Right cardiac atrium (tissue), 5 donors: ENCODE measurements around the gene SELENOW. TPM values are rescaled to one million over a fixed set of nuclear protein-coding genes. Genes with fewer than 3 reads are reported as not detected.

ENCODE experiments used
- ATAC-seq, 2 donors: fragments of 200-7000 bp; cut with Tn5 transposase; one replicate each; pipeline versions ENCODE4 v1.8.0 to v1.9.1; 2020; ENCODE audit warnings: moderate library complexity in 2 of 2, mild to moderate bottlenecking in 1 of 2
- DNase-seq, 3 donors: peaks; one replicate each; pipeline ENCODE4 v3.0.0-alpha.2; 2020
- H3K27ac ChIP-seq: one replicate; pipeline ENCODE4 v1.5.1; 2013; ENCODE audit warnings: mild to moderate bottlenecking, low read length, control low read depth, moderate library complexity
- H3K27me3 ChIP-seq: one replicate; pipeline ENCODE4 v1.6.1; 2013; ENCODE audit not compliant: control insufficient read depth, insufficient read depth
- H3K4me1 ChIP-seq: one replicate; pipeline ENCODE4 v1.6.1; 2013; ENCODE audit warnings: low read length; ENCODE audit not compliant: control insufficient read depth, insufficient read depth
- H3K4me3 ChIP-seq: one replicate; pipeline ENCODE4 v1.5.1; 2013; ENCODE audit warnings: low read length, control low read depth
- H3K9me3 ChIP-seq: one replicate; pipeline ENCODE4 v1.6.1; 2013; ENCODE audit warnings: low read length; ENCODE audit not compliant: control insufficient read depth
- WGBS: extraction: QIAGEN DNeasy Blood & Tissue Kit; methylation state at CpG from one replicate; pipeline ENCODE4 v1.1.7; 2013; 5-methylcytosine and 5-hydroxymethylcytosine counted together
- intact Hi-C, 4 donors: fragments of 100-400 bp; cut with DNase I; formaldehyde crosslinking; loops; one replicate each; pipeline versions ENCODE4 v1.11.0 to v1.14.0; 2022 to 2023
- long read RNA-seq, 4 donors: library from polyadenylated mRNA; unstranded; transcript quantifications; one replicate each; pipeline ENCODE4 v2.0.0, GENCODE V29; 2020 to 2021
- polyA plus RNA-seq: library from polyadenylated mRNA; stranded (reverse); fragments of 200-250 nt; gene quantifications from one replicate; pipeline ENCODE4 v1.2.3, GENCODE V29; 2013
- total RNA-seq, 4 donors: library from RNA; stranded (reverse); fragmentation: NEBNext Ultra II Directional; extraction: Animal tissue kit (Norgen Biotek cat#: 25700); gene quantifications; one replicate each; pipeline ENCODE4 v1.2.1, GENCODE V29; 2021
- donor health status: healthy with polysubstance abuse.
- donor health status: DM: no; HTN: yes; CAD: no.
- donor health status: DM: no; HTN: no; CAD: no.
- donor health status: DM: no; HTN: yes; CAD: no; lungs with severe emphysema.
- donor health status: DM: yes; HTN: yes; CAD: no.

Gene SELENOW
- total RNA-seq (1,000 to 10,000 TPM in 2 of 4 donors, 100 to 1,000 TPM in 2; 857 to 1,126 (median 1,037) TPM), polyA plus RNA-seq (1,795 TPM)
- long read RNA-seq, donor 1, transcript SELENOW-212 (6 exons, 888 nt) = major isoform, 397 of 792 reads
- long read RNA-seq, donor 1, transcript SELENOW-215 (1 exons, 2,503 nt) = minor isoform, 381 of 792 reads
- long read RNA-seq, donor 1, partial matches to known transcripts = 1 of 792 reads
- long read RNA-seq, donor 1, other reads (novel, unspliced or antisense) = 4 of 792 reads
- long read RNA-seq, donor 2, transcript SELENOW-215 (1 exons, 2,503 nt) = minor isoform, 235 of 603 reads
- long read RNA-seq, donor 2, transcript SELENOW-212 (6 exons, 888 nt) = major isoform, 350 of 603 reads
- long read RNA-seq, donor 2, partial matches to known transcripts = 2 of 603 reads
- long read RNA-seq, donor 2, other reads (novel, unspliced or antisense) = 11 of 603 reads
- long read RNA-seq, donor 3, transcript SELENOW-215 (1 exons, 2,503 nt) = minor isoform, 25 of 262 reads
- long read RNA-seq, donor 3, transcript SELENOW-206 (5 exons, 2,437 nt) = minor isoform, 7 of 262 reads
- long read RNA-seq, donor 3, transcript SELENOW-212 (6 exons, 888 nt) = major isoform, 221 of 262 reads
- long read RNA-seq, donor 3, partial matches to known transcripts = 0 of 262 reads
- long read RNA-seq, donor 3, other reads (novel, unspliced or antisense) = 7 of 262 reads
- long read RNA-seq, donor 4, transcript SELENOW-212 (6 exons, 888 nt) = major isoform, 248 of 430 reads
- long read RNA-seq, donor 4, transcript SELENOW-215 (1 exons, 2,503 nt) = minor isoform, 162 of 430 reads
- long read RNA-seq, donor 4, partial matches to known transcripts = 1 of 430 reads
- long read RNA-seq, donor 4, other reads (novel, unspliced or antisense) = 10 of 430 reads

DNA sequence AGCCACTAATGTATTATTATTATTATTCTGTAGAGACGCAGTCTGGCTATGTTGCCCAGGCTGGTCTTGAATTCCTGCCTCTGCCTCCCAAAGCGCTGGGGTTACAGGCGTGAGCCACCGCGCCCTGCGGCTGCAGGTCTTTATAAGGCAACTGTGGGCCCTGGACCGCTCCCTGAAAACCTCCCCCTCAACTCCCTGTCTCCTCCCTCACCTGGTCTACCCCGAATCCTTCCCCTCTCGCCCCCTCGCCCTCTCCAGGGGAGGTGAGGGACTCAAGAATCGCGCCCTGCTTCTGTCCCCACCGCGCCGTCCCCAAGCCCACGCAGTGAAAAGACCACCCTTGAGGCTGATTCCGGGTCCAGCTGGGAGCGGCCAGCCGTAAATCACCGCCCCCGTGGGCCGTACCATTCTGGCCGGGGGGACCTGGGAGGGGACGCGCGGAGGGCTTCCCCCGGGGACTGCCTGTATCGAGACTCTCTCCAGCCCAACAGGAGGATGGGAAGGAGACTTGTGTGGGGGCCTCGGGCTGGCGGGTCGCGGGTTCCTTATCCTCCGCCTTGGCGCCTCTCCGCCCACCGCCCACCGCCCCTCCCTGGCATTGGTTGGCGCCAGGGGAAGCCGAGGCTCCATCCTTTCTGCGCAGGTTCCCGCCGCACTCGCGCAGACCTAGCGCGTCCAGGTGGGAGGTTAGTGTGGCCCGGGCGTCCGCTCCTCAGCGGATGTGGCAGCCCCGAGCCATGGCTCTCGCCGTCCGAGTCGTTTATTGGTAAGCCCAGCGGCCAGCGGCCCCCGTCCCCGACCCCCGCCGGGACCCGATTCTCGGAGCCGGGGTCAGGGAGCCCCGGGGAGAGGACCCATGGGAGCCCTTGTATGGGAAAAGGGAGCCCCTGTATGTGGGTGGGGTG, at the start of gene SELENOW:
TSS of gene SELENOW (plus strand) at position 655 of the 905 bp plus-strand sequence. CDS start at position 738, 83 bp downstream.
- peak within 1 kb of the TSS; percentile 93 for H3K27ac ChIP-seq
- ATAC-seq = peak; percentile 91
- H3K4me3 ChIP-seq = peak within 1 kb of the TSS; percentile 86
- H3K27me3 ChIP-seq = no peaks in the 10 kb centered on the region
- WGBS = under 1% methylated on average over 65 of the region's 65 CpGs
- H3K4me1 ChIP-seq = peaks cover 8% of the 10 kb centered on the region
- H3K9me3 ChIP-seq = no peaks in the 10 kb centered on the region
- intact Hi-C loops = no loop called here
- peak; percentile 81 to 92 (median 91) for DNase-seq

DNA sequence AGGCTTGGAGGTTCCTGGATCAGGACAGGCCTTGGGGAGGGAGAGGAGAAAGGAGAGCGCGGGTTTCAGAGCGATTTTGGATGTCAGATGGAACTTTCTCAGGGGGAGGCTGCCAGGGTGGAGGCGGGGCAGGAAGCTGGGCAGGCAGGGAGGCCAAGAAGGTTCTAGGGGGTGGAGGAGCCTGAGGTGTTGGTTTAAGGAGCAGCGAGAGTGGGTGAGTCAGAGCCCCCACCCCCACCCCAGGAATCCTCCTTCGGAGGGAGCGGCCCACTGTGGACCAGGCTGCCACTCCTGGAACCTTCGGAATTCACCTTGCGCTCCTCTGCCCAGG, 49.1 kb upstream of the SELENOW start:
- DNase-seq (peak; percentile 78 to 85 (median 85)), ATAC-seq (peak; percentile 87 to 92)
- Histone ChIP-seq H3K4me3 (no peak overlapping the region), H3K9me3 (no peaks in the 10 kb centered on the region), H3K27me3 (no peaks in the 10 kb centered on the region), H3K4me1 (no peaks in the 10 kb centered on the region), H3K27ac (peak overlapping the region; percentile 51)
- intact Hi-C loops = no loop called here
- WGBS = 14% methylated on average over 9 of the region's 9 CpGs

DNA sequence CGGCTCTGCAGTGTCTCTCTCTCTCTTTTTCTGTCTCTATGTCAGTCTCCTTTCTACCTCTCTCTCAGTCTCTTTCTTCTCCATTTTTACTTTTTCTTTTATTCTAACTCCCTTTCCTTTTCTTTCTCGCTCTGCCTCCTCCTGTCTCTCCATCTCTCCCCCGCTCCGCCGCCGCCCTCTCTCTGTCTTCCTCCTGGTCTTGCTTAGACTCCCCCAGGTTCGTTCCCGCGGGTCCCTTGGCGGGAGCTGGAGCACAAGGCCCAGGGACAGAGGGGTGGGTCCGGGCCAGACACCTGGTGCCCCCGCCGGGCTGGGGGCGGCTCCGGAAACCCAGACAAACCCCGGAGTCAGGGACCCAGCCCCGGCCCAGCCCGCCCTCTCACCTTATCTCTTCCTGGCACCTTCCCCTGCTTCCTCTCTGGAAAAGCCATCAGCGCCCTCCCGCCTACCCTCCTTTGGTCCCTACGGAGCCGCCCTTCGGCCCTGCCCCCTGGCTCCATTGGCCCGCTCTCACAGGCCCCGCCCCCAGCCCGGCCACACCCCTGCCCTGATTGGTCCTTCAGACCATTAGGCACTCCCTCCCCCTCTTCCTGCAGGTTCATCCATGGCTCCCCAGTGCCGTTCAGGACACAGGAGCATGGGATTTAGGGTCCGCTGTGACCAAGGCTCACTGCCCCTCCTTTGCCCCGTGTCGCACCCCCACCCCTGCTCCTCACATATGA, 48.5 kb upstream of the SELENOW start:
- ATAC-seq (peak; percentile 89 to 95), DNase-seq (peak; percentile 86 to 93 (median 89))
- no peaks in the 10 kb centered on the region for H3K4me1 ChIP-seq
- peak overlapping the region; percentile 51 for H3K27ac ChIP-seq
- H3K4me3 ChIP-seq = no peak overlapping the region
- WGBS = 24% methylated on average over 30 of the region's 30 CpGs
- no peaks in the 10 kb centered on the region for H3K27me3 ChIP-seq
- intact Hi-C loops = no loop called here
- H3K9me3 ChIP-seq = no peaks in the 10 kb centered on the region

DNA sequence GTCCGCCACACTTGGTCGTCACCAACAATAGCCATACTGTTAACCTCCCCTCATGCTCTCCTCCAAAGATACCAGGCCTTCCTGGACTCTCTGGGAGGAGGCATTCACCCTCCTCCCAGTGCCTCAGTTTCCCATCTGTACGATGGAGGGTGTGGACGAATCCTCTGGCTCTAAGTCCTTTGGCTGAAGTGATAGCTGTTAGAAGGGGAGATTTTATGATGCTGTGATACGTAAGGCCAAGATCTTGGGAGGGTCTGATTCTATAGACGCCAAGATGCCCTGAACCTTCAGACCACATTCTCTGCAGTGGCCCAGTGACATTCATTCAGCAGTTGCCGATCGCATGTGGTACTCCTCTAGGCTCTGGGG, 48.0 kb upstream of the SELENOW start:
- intact Hi-C loops = no loop called here
- Histone ChIP-seq H3K4me3 (no peak overlapping the region), H3K4me1 (no peaks in the 10 kb centered on the region), H3K27ac (peak overlapping the region; percentile 10), H3K9me3 (no peaks in the 10 kb centered on the region), H3K27me3 (no peaks in the 10 kb centered on the region)
- no peak for ATAC-seq
- 79% methylated on average over 8 of the region's 8 CpGs for WGBS
- no peak for DNase-seq

DNA sequence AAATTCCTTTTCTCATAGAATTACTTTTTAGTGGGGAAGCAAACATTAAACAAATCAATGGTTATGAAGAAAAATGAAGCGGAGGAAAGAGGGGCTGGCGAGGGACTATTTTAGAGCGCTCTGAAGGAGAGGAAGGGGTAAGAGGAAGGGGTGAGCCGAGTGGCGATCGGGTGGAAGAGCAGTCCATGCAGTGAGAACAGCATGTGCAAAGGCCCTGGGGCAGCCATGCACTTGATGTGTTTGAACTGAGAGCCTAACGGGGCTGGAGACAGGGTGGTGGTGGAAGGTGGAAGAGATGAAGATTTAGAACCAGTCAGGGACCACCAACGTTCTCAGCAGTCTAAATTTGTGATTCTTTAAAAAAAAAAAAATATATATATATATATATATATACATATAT, 47.6 kb upstream of the SELENOW start:
- no peak overlapping the region for H3K27ac ChIP-seq
- no peak overlapping the region for H3K4me3 ChIP-seq
- DNase-seq (no peak), ATAC-seq (no peak)
- no peaks in the 10 kb centered on the region for H3K27me3 ChIP-seq
- intact Hi-C loops = no loop called here
- 91% methylated on average over 8 of the region's 8 CpGs for WGBS
- no peaks in the 10 kb centered on the region for H3K9me3 ChIP-seq
- H3K4me1 ChIP-seq = no peaks in the 10 kb centered on the region

DNA sequence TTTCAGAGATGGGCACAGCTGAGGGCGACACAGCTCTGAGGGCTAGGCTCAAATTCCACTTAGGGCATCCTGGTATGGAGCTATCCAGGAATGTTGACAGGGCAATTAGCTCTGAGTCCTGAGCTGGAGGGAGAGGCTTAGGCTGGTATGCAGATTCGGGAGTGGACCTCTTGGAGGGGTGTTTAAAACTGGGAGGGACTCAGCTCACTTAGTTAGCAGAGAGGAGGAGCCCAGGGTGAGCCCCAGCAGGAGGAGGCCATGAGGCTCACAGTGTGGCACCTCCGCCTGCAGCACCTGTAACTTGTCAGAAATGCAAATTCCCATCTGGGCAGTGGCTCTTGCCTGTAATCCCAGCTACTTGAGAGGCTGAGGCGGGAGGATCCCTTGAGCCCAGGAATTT, 43.4 kb upstream of the SELENOW start:
- no peaks in the 10 kb centered on the region for H3K4me1 ChIP-seq
- intact Hi-C loops = no loop called here
- no peak overlapping the region for H3K4me3 ChIP-seq
- ATAC-seq = no peak
- 72% methylated on average over 4 of the region's 4 CpGs for WGBS
- H3K27ac ChIP-seq = no peak overlapping the region
- no peaks in the 10 kb centered on the region for H3K27me3 ChIP-seq
- no peaks in the 10 kb centered on the region for H3K9me3 ChIP-seq
- DNase-seq = no peak

DNA sequence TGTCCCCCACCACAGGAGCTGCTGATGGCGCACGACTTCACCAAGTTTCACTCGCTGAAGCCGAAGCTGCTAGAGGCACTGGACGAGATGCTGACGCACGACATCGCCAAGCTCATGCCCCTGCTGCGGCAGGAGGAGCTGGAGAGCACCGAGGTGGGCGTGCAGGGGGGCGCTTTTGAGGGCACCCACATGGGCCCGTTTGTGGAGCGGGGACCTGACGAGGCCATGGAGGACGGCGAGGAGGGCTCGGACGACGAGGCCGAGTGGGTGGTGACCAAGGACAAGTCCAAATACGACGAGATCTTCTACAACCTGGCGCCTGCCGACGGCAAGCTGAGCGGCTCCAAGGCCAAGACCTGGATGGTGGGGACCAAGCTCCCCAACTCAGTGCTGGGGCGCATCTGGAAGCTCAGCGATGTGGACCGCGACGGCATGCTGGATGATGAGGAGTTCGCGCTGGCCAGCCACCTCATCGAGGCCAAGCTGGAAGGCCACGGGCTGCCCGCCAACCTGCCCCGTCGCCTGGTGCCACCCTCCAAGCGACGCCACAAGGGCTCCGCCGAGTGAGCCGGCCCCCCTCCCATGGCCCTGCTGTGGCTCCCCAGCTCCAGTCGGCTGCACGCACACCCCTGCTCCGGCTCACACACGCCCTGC, 37.5 kb upstream of the SELENOW start:
- 90% methylated on average over 48 of the region's 48 CpGs for WGBS
- DNase-seq = no peak
- intact Hi-C loops = no loop called here
- H3K27me3 ChIP-seq = no peaks in the 10 kb centered on the region
- no peak overlapping the region for H3K27ac ChIP-seq
- H3K4me3 ChIP-seq = no peak overlapping the region
- H3K4me1 ChIP-seq = peaks cover 2% of the 10 kb centered on the region
- H3K9me3 ChIP-seq = no peaks in the 10 kb centered on the region
- ATAC-seq = no peak

DNA sequence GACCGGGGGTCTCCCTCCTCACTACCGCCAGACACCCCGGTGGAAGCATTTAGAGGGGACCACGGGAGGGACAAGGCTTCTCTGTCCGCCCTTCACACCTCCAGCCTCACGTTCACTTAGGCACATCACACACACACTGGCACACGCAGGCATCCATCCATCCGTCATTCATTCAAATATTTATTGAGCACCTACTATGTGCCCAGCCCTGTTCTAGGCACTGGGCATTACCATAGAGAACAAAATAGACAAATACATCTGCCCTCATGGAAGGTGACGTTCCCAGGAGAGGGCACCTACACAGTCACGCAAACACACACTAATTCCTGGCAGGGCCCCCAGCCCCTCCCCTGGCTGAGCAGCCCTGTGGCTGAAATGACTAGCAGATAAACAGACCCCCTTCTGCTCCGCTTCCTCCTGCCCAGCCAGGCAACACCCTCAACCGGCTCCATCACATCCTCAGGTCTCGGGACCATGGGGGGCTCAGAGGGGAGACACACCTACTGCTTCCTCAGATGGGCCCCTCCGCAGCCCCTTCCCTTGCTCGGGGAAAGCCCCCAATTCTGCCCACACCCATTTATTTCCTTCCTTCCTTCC, 36.9 kb upstream of the SELENOW start:
- 73% methylated on average over 15 of the region's 15 CpGs for WGBS
- no peaks in the 10 kb centered on the region for H3K9me3 ChIP-seq
- no peak overlapping the region for H3K27ac ChIP-seq
- H3K27me3 ChIP-seq = no peaks in the 10 kb centered on the region
- ATAC-seq (no peak), DNase-seq (peak in 1 of 3 donors; percentile 65)
- peaks cover 2% of the 10 kb centered on the region for H3K4me1 ChIP-seq
- no peak overlapping the region for H3K4me3 ChIP-seq
- intact Hi-C loops = loop anchor here in 2 of 4 donors (2.0 kb wide), 1 partner anchor 29 kb away; the partner anchor contains the start of gene EHD2 (in 2 of the 2)

DNA sequence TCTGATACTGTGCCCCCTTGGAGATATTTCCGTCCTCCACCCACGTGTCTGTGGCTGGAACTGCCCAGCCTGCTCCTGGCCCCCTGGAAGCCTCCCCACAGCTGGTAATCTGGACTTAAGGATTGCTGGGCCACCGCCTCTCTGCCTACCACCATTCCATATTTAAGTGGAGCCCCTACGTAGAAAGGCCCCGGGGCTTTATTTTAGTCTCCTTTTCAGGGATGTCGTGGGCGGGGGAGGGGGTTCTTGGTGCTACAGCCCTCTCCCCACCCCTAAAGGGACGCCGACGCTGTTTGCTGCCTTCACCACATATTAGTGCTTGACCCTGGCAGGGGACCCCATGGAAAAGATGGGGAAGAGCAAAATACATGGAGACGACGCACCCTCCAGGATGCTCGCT, 35.9 kb upstream of the SELENOW start:
- Histone ChIP-seq H3K27me3 (no peaks in the 10 kb centered on the region), H3K9me3 (no peaks in the 10 kb centered on the region), H3K4me3 (no peak overlapping the region), H3K27ac (peak overlapping the region; percentile 80), H3K4me1 (peaks cover 2% of the 10 kb centered on the region)
- ATAC-seq = peak in 1 of 2 donors; percentile 0
- DNase-seq = no peak
- 21% methylated on average over 13 of the region's 13 CpGs for WGBS
- intact Hi-C loops = loop anchor here in 2 of 4 donors (2.0 kb wide), 1 partner anchor 30 kb away; the partner anchor contains the start of gene EHD2 (in 2 of the 2)
